ENCODE data around the gene CEBPG.

The CEBPG gene

GRCh38 chr19:33428627-33429125 is 55.2 kb downstream of the CEBPG start:
- TF ChIP-seq TOX (CRISPR knock-in tag; IDR thresholded peaks at IDR 0.05; ENCODE audit: borderline replicate concordance) (no peak), ZNF70 (CRISPR knock-in tag; IDR thresholded peaks at IDR 0.05) (no peak), ISL1 (CRISPR knock-in tag; IDR thresholded peaks at IDR 0.05) (no peak), ZFP3 (CRISPR knock-in tag; IDR thresholded peaks at IDR 0.05) (no peak), PATZ1 (CRISPR knock-in tag; IDR thresholded peaks at IDR 0.05; ENCODE audit: borderline replicate concordance) (no peak), CREB5 (CRISPR knock-in tag; IDR thresholded peaks at IDR 0.05; ENCODE audit: low read depth) (no peak), BACH2 (CRISPR knock-in tag; IDR thresholded peaks at IDR 0.05; ENCODE audit: borderline replicate concordance) (no peak), ZFP30 (CRISPR knock-in tag; IDR thresholded peaks at IDR 0.05) (no peak), OSR1 (CRISPR knock-in tag; IDR thresholded peaks at IDR 0.05) (no peak), TSHZ2 (CRISPR knock-in tag; IDR thresholded peaks at IDR 0.05) (no peak), CSDC2 (CRISPR knock-in tag; IDR thresholded peaks at IDR 0.05) (no peak), GLIS3 (CRISPR knock-in tag; IDR thresholded peaks at IDR 0.05) (no peak), ZNF8 (CRISPR knock-in tag; IDR thresholded peaks at IDR 0.05) (no peak), ZC3H10 (CRISPR knock-in tag; IDR thresholded peaks at IDR 0.05) (no peak), ARNTL (CRISPR knock-in tag; IDR thresholded peaks at IDR 0.05; ENCODE audit: borderline replicate concordance, low read depth) (no peak), CSRNP3 (CRISPR knock-in tag; IDR thresholded peaks at IDR 0.05) (no peak), SNAI2 (CRISPR knock-in tag; IDR thresholded peaks at IDR 0.05) (no peak), PPARA (CRISPR knock-in tag; IDR thresholded peaks at IDR 0.05; ENCODE audit: borderline replicate concordance) (no peak), ESRRG (CRISPR knock-in tag; IDR thresholded peaks at IDR 0.05) (no peak)
- ATAC-seq, result no peak

- TF ChIP-seq CSDC2 (CRISPR knock-in tag; IDR thresholded peaks at IDR 0.05) (no peak), PPARA (CRISPR knock-in tag; IDR thresholded peaks at IDR 0.05; ENCODE audit: borderline replicate concordance) (no peak), CREB5 (CRISPR knock-in tag; IDR thresholded peaks at IDR 0.05; ENCODE audit: low read depth) (no peak), ZC3H10 (CRISPR knock-in tag; IDR thresholded peaks at IDR 0.05) (no peak), OSR1 (CRISPR knock-in tag; IDR thresholded peaks at IDR 0.05) (no peak), PATZ1 (CRISPR knock-in tag; IDR thresholded peaks at IDR 0.05; ENCODE audit: borderline replicate concordance) (no peak), ARNTL (CRISPR knock-in tag; IDR thresholded peaks at IDR 0.05; ENCODE audit: borderline replicate concordance, low read depth) (no peak), TSHZ2 (CRISPR knock-in tag; IDR thresholded peaks at IDR 0.05) (no peak), ESRRG (CRISPR knock-in tag; IDR thresholded peaks at IDR 0.05) (no peak)
- no peak for ATAC-seq
These were observed 56.6 kb downstream of the CEBPG start for GRCh38 chr19:33429891-33430673.

Measured in SK-N-SH treated with all-trans-retinoic acid at 6 μM for 48 hours (cell line).